Esophagus muscularis mucosa (tissue), 3 donors: ENCODE data around the gene GSTO1.

Experiments
- CTCF ChIP-seq, 3 experiments: fragments of 200-600 bp in 2 of 3; fragments of 450-650 bp in 1 of 3; sonication (generic) in 2 of 3; IDR thresholded peaks; one replicate each; pipeline ENCODE4 v1.5.1; 2017 to 2019; ENCODE audit warnings: antibody characterized with exemption in 3 of 3, mild to moderate bottlenecking in 2 of 3, moderate library complexity in 1 of 3
- POLR2A ChIP-seq: fragments of 450-650 bp; IDR thresholded peaks from one replicate; pipeline ENCODE4 v1.6.1; 2017; ENCODE audit warnings: antibody characterized with exemption, moderate library complexity, mild to moderate bottlenecking, low read depth
- POLR2AphosphoS5 ChIP-seq, 2 donors: sonication (generic); formaldehyde crosslinking; IDR thresholded peaks; one replicate each; pipeline ENCODE4 v1.6.1; 2017; ENCODE audit warnings: antibody characterized with exemption in 2 of 2

- TF ChIP-seq CTCF (IDR thresholded peaks at IDR 0.05), result no peak
- no peak for TF ChIP-seq POLR2A
- no peak for TF ChIP-seq POLR2AphosphoS5 (IDR thresholded peaks at IDR 0.05)
These were observed 6.1 kb downstream of the GSTO1 start for GRCh38 chr10:104260775-104261115.
